ENCODE measurements around the gene INPP5A.
"Not testable (repeated sequence)": the region's sequence is repeated elsewhere in the genome, so short reads cannot be mapped to it uniquely, and the experiment has no call there.

Gene INPP5A

DNA sequence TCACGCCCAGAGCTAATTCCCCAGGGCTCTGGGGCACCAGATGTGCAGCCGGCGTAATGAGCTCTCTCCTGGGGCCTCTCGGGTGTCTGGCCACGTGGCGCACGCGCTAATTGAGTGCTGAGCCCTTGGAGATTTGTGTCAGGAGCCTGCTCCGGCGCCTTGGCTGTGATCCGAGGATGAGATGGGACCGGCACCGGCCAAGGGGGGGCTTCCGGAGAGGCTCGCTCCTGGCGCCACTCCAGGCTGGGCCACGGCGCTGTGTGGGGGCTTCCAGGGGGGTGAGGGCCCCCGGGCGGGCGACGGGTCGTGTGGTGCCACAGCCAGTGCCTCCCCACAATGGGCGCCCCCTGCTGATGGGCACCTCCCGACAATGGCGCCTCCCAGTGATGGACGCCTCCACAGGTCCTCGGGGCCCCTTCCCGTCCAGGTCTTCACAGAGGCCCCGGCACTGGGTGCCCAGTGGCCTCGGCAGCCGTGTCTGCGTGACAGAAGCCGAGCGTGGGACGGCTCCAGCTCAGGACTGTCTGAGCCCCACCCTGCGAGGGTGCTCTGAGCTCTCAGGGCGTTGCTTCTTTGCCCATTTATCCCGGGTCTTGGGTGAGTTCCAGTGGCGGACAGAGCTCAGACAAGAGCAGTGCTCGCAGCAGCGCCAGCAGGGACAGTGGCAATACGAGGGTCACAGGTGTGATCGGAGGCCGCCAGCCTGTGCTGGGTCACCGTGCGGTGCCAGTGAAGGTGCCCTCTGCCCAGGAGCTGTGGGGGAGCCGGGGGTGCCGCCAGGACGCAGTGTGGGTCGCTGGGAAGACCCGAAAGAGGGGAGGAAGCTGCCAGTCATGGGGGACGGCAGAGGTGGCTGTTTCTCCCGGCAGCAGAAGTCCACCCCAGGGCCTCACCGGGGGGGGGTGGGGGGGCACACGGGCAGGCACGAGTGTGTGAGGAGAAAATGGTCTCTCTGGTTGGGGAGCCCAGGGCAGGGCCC, 256.6 kb downstream of the INPP5A start:
- no peak for DNase-seq (ENCODE audit: low read depth, low spot score)

DNA sequence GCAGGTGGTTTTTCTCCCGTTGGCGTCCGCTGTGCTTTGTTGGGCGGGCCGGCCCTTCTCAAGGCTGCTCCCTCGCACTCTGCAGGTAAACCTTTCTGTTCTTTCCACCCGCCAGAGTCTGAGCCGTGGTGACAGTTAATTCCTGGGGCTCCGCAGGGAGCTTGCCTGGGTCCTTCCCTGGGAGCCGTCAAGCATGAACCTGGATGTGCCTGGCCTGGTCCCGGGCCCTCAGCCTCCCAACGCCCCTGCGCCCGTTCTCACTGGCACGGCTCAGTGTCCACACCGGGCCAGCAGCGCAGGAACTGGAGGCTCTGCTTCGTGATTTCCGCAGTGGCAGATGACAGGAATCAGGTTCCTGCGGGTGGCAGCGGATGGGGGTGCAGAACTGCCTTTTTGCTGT, 259.3 kb downstream of the INPP5A start:
- DNase-seq (ENCODE audit: low read depth, low spot score): no peak

DNA sequence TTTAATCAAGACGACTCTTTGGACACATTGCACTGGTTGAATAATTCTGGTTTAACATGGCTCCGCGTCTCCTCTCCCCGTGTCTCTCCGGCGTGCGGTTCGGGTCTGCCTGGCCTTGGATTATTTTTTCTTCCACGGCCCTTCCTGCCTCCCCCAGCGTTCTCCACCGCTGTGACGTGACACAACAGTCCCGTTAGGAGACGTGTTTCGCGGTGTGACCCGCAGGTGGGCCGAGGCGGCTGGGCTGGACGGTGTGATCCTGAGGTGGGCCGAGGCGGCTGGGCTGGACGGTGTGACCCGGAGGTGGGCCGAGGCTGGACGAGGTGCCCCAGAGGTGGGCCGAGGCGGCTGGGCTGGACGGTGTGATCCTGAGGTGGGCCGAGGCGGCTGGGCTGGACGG, 260.4 kb downstream of the INPP5A start:
- not testable (repeated sequence) for DNase-seq (ENCODE audit: low read depth, low spot score)

DNA sequence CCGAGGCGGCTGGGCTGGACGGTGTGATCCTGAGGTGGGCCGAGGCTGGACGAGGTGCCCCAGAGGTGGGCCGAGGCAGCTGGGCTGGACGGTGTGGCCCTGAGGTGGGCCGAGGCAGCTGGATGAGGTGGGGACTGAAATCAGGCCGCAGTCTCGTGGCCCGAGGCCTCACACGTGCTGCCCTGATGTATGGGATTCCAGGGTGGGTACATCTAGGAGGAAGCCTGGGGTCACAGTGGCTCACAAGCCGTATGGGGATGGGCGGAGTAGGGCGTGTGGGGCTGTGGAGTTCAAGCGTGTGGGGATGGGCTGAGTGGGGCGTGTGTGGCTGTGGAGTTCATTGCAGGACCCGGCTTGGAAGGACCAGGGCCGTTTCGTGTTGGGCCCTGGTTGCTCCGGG, 260.8 kb downstream of the INPP5A start:
- no peak for DNase-seq (ENCODE audit: low read depth, low spot score)

DNA sequence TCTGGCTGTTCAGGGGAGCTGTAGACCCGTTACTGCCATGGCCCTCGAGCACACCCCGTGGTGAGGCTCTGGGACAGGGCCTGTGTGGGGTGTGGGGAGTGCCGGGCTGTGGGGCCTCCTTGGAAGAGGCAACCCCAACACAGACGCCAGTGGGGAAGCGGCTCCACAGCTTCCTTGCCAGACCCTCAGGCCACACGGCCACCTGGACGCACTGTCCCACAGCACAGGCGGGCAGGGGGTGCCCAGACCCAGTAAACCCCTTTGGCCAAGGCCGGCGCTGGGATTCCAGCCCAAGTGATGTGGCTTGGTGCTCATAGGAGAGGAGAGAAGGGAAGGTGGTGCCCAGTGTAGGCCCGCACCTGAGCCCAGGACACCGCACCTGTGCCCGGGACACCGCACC, 261.3 kb downstream of the INPP5A start:
- DNase-seq (ENCODE audit: low read depth, low spot score): no peak

DNA sequence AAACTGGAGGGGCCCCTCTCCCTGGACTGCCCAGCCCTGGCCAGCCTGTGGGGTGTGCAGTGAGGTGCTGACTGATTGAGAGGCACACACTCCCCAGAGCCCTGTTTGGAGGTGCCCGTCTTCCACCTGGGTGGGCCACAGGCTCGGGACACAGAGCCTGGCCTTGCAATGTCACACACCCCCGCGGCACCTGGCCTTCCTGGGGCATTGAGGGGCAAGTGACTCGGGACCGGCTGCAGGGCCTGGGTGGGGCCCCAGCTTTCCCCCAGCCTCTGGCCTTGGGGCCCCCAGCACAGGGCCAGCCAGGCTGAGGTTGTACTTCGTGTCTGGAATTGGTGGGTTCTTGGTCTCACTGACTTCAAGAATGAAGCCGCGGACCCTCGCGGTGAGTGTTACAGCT, 262.3 kb downstream of the INPP5A start:
- DNase-seq (ENCODE audit: low read depth, low spot score): no peak

DNA sequence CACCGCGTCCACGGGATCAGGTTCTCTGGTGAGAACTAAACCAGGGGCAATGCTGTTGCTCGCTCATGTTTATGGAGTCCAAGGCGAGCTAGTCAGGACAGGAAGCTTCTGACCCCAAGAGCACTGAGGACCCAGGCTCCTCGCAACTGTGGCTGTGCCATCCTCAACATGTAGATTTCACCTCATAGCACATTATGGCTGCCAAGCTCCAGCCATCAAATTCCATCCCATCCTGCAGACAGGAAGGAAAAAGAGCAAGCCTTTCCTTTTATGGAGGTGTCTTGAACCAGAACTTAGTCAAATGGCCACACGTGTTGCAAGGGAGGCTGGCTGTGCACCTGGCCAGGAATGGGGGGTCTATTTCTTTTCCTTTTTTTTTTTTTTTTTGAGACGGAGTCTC, 264.5 kb downstream of the INPP5A start:
- DNase-seq (ENCODE audit: low read depth, low spot score): no peak

DNA sequence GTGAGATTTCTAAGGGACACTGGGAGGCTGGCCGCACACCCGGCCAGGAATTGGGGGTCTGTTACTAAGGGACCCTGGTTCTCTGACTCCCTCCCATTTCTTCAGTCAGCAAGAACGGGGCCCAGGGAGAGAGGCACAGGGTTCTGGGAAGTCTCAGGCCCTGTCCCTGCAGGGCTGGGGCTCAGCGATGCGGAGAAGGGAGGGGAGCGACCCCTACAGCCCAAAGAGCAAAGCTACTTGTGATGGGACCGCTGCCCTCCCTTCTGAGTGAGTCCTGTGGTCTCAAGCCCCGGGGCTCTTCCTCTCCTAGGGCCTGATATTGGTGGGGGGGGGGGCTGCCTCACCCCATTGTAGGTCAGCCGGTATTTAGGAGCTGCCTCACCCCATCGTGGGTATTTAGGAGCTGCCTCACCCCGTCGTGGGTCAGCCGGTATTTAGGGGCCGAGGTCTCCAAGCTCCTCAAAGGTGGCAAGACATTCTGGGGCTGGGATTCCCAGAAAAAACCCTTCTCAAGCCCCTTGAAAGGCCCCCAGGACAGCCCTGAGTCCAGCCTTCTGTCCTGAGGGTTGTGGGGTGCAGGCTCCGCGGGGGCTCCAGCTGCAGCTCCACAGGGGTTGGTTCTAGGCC, 265.2 kb downstream of the INPP5A start:
- DNase-seq (ENCODE audit: low read depth, low spot score): no peak

DNA sequence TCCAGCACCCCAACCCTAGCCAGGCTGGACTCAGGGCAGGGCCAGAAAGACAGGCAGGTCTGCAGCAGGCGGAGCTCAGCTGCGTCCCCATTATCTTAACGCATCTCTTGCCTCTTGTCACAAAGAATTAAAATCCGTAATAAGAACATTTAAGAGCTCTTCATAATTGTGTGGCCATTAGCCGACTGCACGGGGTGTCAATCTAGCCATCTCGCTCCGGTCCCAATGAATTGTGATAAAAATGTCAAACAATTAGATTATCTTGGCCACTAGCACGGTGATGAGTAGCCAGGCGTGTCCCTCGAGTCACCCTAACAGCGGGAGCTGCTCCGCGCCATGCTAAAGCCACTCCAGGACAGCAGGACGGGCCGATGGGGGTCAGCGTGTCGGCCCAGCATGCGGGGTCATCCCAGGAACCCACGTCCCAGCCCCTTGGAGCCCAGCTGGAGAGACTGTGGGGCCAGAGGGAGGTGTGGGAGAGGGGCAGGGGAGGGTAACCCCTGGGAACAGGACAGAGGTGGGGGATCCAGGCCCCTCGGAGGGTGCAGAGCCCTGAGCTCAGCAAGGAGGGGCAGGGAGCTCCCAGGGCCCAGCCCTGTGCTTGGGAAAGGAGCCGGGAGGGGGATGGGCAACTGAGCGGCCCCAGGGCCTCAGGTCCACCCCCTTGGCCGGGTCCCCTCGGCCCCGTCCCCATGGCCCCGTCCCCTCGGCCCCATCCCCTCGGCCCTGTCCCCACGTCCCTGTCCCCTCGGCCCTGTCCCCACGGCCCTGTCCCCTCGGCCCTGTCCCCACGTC, 266.0 kb downstream of the INPP5A start:
- DNase-seq (ENCODE audit: low read depth, low spot score): no peak

DNA sequence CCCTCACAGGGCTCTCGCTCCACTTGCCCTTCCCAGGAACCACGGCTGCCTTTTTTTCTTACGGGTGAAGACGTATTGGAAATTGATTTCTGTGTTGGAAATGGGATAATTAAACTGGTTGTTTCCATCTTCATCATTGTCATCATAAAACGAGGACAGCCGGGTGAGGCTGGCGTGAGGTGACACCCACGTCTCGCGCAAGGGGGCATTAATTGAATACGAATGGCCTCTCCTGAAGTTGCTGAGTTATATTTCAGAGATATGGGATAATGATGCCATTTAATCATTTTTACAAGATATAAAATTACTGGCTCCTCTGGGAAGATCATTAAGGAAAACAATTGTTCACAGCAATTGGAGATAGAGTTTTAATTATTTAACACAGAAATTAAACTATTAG, 266.7 kb downstream of the INPP5A start:
- DNase-seq (ENCODE audit: low read depth, low spot score): no peak

DNA sequence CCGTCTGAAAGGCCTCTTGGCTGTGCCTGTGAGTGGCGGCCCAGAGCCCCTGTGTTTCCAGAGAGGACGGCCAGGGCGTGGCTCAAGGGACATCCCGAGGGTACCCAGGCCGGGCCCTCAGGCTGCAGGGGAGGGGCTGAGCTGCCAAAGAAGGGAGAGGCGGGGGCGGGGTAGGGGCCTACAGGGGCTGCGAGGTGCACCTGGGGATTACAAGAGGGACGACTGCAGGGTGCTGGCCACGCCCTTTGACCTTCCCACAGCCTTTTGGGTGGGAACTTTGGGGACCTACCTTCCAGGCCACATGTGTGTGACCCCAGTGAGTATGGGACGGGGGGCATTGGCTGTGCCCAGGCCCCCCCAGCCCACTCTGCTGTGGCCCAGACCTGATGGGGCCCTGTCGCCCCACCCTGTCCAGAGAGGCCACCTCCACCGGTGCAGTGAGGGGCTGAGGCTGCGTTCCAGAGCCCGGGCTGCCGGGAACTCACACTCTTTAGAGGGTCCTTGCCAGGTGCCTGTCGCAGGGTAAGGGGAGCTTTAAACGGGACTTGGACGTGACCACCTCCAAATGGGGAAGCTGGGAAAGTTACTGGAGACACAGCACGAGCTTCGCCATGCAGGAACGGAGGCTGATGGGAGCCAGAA, 267.3 kb downstream of the INPP5A start:
- no peak for DNase-seq (ENCODE audit: low read depth, low spot score)

DNA sequence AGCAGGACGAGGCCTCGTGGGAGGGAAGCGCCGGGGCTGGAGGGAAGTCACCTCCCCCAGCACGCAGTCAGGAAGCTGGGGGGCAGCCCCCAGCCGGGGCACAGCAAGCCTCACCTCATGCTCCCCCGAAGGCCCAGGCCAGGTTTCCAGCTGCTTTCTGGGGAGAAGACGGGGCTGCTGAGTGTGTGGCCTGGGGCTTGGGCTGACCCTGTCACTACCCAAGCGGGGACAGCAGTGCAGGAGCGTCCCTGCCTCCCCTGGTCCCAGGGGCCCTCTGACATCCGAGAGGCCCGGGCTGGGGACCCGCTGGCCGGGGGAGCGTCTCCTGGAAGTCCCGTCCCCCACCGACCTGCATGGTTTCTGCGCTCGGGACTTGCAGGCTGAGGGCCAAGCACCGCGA, 268.0 kb downstream of the INPP5A start:
- DNase-seq (ENCODE audit: low read depth, low spot score): no peak

DNA sequence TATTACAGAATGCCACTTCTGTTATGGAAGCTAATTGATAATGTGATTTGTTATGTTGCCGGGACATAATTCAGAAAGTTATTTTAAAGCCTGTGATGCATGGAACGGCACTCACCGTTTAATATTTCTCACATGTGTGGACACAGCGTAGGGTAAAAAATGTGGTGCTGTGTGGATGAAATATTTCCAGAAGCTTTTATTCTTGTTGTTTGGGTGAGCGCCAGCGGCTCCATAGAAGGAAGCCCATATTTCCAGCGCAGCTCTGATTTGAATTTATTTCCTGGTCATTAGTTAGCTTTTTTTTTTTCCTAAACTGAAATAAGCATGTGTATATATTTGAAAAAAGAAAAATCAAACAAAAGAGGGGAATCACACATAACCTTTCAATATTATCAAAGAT, 268.5 kb downstream of the INPP5A start:
- DNase-seq (ENCODE audit: low read depth, low spot score): no peak

DNA sequence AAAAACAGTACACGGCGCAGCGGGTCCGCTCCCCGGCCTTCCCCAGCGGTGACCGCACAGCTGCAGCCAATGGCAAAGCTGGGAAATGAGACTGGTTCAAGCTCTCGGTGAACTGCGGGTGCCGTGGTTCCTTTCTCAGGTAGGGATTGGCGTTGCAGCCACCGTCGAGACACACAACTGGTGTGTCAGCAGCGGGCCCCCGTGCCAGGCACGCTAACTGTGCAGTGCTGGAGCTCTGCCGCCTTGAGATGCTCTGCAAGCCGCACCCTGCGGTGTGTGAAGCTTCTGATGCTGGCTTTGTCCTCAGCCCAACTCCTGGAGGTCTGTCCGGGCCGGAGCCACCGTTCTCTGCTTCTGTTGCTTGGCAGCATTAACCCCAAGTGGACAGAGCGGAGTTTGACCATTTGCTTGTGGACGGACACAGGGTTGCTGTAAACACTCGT, 269.0 kb downstream of the INPP5A start:
- DNase-seq (ENCODE audit: low read depth, low spot score): no peak

DNA sequence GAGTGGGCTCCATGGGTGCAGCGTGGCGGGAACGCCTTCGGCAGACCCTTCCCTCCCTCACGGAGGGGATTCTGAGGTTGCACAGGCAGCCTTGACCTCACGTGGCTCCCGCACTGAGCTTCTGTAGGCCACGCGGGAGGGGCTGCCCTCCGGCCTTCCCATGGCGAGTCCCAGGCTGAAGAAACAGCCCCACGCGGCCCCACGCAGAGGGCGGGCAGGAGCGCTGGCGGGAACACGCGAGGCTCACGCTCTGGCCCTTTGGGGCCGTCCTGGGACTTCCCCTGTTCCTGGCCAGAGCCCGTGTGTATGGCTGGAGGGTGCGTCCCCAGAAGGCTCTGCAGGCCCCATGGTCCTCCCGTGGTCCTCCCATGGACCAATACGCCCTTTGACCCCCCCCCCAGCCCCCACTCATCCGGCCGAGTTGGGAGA, 270.0 kb downstream of the INPP5A start:
- no peak for DNase-seq (ENCODE audit: low read depth, low spot score)

DNA sequence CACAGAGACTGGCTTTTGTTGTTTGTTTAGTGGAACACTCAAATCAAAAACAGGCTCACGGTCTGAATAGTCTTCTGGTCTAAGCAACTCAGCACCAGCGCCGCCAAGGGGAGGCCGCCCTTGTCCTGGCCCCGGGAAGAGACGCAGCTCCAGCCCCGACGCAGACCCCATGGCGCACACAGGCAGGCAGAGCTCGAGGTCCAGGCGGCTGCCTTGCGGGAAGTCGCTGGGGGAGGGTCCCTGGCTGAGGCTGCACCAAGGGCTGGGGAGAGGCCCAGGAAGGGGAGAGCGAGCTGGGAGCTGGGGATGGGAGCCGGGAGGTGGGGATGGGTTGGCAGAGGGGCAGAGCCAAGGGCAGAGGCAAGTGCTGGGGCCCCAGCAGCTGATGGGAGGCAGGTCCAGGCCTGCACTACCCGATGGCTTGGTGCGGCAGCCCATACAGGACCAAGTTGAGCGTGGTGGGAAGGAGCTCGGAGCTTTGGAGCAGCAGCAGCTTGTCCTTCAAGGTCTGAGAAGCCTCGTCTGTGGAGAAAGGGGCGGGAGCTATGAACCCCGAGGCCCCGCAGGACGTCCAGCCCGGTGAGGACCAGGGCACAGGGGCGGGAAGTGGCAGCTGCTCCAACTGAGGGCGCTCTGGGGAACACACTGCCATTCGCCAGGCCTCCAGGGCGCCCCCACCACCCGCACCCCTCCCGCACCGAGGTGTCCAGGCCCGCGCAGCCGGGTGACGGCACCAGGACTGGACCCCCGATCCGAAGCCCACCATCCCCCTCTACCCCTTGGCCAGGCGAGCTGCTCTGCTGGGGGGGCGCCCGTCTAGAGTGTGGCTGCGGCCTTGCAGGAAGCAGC, 271.0 kb downstream of the INPP5A start:
- no peak for DNase-seq (ENCODE audit: low read depth, low spot score)

DNA sequence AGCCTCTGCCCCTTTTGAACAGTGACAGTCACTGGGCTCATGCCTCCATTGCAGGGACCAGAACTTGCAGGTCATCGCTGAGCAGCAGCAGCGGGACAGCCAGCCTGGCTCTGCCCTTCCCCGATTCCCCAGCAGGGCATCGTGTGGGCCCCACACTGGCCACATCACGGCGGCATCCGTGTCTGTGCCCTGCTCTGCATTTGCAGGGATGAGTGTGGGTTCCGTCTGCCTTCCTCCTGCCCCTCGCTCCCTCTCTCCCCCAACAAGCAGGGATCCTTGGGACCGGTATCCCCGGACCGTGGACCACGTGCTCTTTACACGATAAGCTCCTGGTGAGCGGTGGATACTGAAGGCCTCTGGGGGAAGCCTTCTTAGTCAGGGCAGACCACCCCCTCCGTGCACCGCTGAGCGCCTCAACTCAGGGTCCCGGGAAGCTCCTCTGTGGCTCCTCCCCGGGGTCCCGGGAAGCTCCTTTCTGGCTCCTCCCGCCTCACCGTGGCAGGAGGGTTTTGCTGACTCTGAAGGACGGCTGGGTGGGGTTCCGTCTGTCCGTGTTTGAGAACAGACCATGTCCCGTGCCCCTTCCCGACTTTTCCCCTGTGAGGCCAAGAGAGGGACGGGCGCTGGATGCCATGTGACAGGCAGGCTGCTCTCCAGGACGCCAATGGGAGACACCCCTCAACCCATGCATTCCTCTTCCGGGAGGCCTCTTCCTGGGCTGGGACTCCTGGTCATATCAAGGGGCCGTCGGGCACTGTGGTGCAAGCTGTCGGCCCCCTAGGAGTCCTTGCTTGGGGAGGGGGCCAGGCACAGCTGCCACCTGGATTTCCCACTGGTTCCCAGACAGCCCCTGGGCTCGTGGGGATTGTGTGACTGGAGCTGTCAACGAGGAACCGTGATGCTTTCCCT, 271.9 kb downstream of the INPP5A start:
- no peak for DNase-seq (ENCODE audit: low read depth, low spot score)

DNA sequence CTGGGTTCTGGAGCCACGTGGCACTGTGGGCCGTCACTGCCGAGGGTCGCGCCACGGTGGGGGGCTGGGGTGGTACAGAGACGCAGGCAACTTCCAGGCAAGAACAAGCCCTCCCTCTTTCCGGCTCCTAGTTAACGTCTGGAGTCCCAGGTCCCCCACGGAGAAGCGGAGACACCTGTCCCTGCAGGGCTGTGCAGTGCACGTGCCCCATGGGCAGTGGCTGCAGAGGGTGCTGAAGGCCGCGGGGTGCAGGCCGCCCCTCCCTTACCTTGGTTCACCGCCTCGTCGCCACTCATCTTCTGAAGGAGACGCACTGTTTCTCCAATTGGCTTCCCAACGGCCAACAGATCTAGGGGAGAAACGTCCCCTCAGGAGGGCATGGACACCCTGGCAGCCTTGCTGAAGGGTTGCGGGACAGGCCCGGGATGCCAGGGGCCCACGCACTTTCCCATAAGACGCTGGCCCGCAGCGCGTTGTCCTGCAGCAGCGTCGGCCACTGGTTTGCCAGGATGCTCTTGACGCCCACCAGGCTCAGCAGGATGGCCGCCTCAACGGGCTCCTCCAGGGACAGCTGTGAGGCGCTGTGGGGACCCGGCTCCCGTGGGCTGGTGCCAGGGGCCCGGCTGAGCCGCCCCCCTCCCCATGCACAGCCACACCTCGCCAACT, 272.7 kb downstream of the INPP5A start:
- no peak for DNase-seq (ENCODE audit: low read depth, low spot score)
